A673 (cell line): ENCODE measurements around the gene ENGASE. TPM values are rescaled to one million over a fixed set of nuclear protein-coding genes. Genes with fewer than 3 reads are reported as not detected.

ENCODE experiments used
- BruUV-seq: library from RNA; stranded (reverse); fragments of 400-500 nt; replicated peaks from 2 replicates; lab custom pipeline; 2021; lab: Mats Ljungman, UMichigan
- CTCF ChIA-PET: fragments of 300-600 bp; sonication (Branson Sonifier 250); formaldehyde crosslinking; loops from one replicate; lab custom pipeline; 2022; ENCODE audit warnings: antibody characterized with exemption; lab: Charles Lee
- POLR2A ChIA-PET: fragments of 300-600 bp; sonication (Branson Sonifier 250); formaldehyde crosslinking; loops from one replicate; lab custom pipeline; 2022; ENCODE audit warnings: antibody characterized with exemption; ENCODE audit not compliant: low non-redundant PET; lab: Charles Lee
- DNase-seq: peaks from one replicate; pipeline ENCODE4 v3.0.0-alpha.2; 2015; ENCODE audit warnings: low spot score
- H3K27ac ChIP-seq: fragments of 200-600 bp; sonication (generic); 2 replicates; pipeline ENCODE4 v1.5.1; 2016; ENCODE audit warnings: mixed run types, low read depth, mild to moderate bottlenecking, mixed read lengths, antibody characterized with exemption, low read length; ENCODE audit not compliant: poor library complexity, severe bottlenecking
- H3K27me3 ChIP-seq: fragments of 200-600 bp; sonication (generic); replicated peaks from 2 replicates; pipeline ENCODE4 v1.6.1; 2017; ENCODE audit warnings: mixed run types, low read depth, mild to moderate bottlenecking, mixed read lengths, antibody characterized with exemption, low read length; ENCODE audit not compliant: insufficient read depth, poor library complexity
- H3K36me3 ChIP-seq: fragments of 200-600 bp; sonication (generic); 2 replicates; pipeline ENCODE4 v1.6.1; 2016; ENCODE audit warnings: mixed run types, mild to moderate bottlenecking, mixed read lengths, antibody characterized with exemption, low read length; ENCODE audit not compliant: insufficient read depth, poor library complexity, severe bottlenecking
- H3K4me1 ChIP-seq: fragments of 200-600 bp; sonication (generic); 2 replicates; pipeline ENCODE4 v1.6.1; 2017; ENCODE audit warnings: mixed run types, mild to moderate bottlenecking, mixed read lengths, antibody characterized with exemption, low read length; ENCODE audit not compliant: insufficient read depth, poor library complexity, severe bottlenecking
- H3K4me3 ChIP-seq: fragments of 200-600 bp; sonication (generic); 2 replicates; pipeline ENCODE4 v1.5.1; 2016; ENCODE audit warnings: low read depth, mixed run types, mild to moderate bottlenecking, mixed read lengths, low read length; ENCODE audit not compliant: poor library complexity, severe bottlenecking
- H3K9me3 ChIP-seq: fragments of 200-600 bp; sonication (generic); 2 replicates; pipeline ENCODE4 v1.6.1; 2016; ENCODE audit warnings: mixed run types, low read depth, mild to moderate bottlenecking, mixed read lengths, antibody characterized with exemption, low read length; ENCODE audit not compliant: poor library complexity, severe bottlenecking
- CTCF ChIP-seq: fragments of 300-800, 200-600 bp; sonication (generic); conservative IDR thresholded peaks from 2 replicates; pipeline ENCODE4 v1.5.1; 2017; ENCODE audit warnings: low read depth, mild to moderate bottlenecking, antibody characterized with exemption, low read length, moderate library complexity, mixed read lengths
- EZH2 ChIP-seq: fragments of 200-600 bp; sonication (generic); IDR thresholded peaks from 2 replicates; pipeline ENCODE4 v1.6.1; 2017; ENCODE audit warnings: borderline replicate concordance, low read depth, mild to moderate bottlenecking, mixed read lengths, antibody characterized with exemption, low read length; ENCODE audit not compliant: poor library complexity, severe bottlenecking
- intact Hi-C: fragments of 100-400 bp; cut with micrococcal nuclease; formaldehyde crosslinking; loops from one replicate; pipeline ENCODE4 v1.10.0; 2022; ENCODE audit not compliant: unreplicated experiment
- total RNA-seq: library from RNA; stranded (reverse); gene quantifications from 2 replicates; pipeline ENCODE4 v1.2.3, GENCODE V29; 2021

The ENGASE gene
- total RNA-seq, 1 experiment from 2014 or later = 24.4 TPM

GRCh38 chr17:79039886-79040285 lies 34.7 kb upstream of the ENGASE start:
- DNase-seq = no peak
- Histone ChIP-seq H3K27me3 (no peaks in the 10 kb centered on the region), H3K4me3 (no peak overlapping the region), H3K4me1 (peaks cover 4% of the 10 kb centered on the region), H3K9me3 (no peaks in the 10 kb centered on the region), H3K36me3 (no peaks in the 10 kb centered on the region), H3K27ac (no peak overlapping the region)
- BruUV-seq = no TSS peak
- TF ChIP-seq EZH2 = no peak
- no peak for TF ChIP-seq CTCF
- intact Hi-C loops = no loop called here
- CTCF ChIA-PET = interaction anchor here (0.7 kb wide), 1 partner anchor 20 kb away, joined by 3 read pairs; no protein-coding TSS in a partner anchor
- POLR2A ChIA-PET = no interaction called here

GRCh38 chr17:79041041-79041570 lies 33.5 kb upstream of the ENGASE start:
- Histone ChIP-seq H3K27me3 (no peaks in the 10 kb centered on the region), H3K9me3 (no peaks in the 10 kb centered on the region), H3K4me1 (peaks cover 6% of the 10 kb centered on the region), H3K4me3 (no peak overlapping the region), H3K27ac (no peak overlapping the region), H3K36me3 (no peaks in the 10 kb centered on the region)
- BruUV-seq = no TSS peak
- intact Hi-C loops = no loop called here
- CTCF ChIA-PET = interaction anchor here (0.6 kb wide), 2 partner anchors 9 to 681 kb away, joined by 3 to 7 read pairs; no protein-coding TSS in a partner anchor
- POLR2A ChIA-PET = no interaction called here
- DNase-seq = no peak
- TF ChIP-seq CTCF (no peak), EZH2 (no peak)

GRCh38 chr17:79041723-79042420 lies 32.8 kb upstream of the ENGASE start:
- no peaks in the 10 kb centered on the region for H3K27me3 ChIP-seq
- CTCF ChIA-PET = interaction anchor here (0.5 to 1.1 kb wide), 3 partner anchors 20 to 33 kb away, joined by 3 to 10 read pairs (median 6); partner anchors contain the start of gene ENGASE
- BruUV-seq = no TSS peak
- H3K9me3 ChIP-seq = no peaks in the 10 kb centered on the region
- H3K36me3 ChIP-seq = no peaks in the 10 kb centered on the region
- POLR2A ChIA-PET = no interaction called here
- TF ChIP-seq CTCF = no peak
- no peak for TF ChIP-seq EZH2
- peaks cover 14% of the 10 kb centered on the region for H3K4me1 ChIP-seq
- no peak overlapping the region for H3K4me3 ChIP-seq
- intact Hi-C loops = loop anchor here (1.0 kb wide), 1 partner anchor 23 kb away; no protein-coding TSS in a partner anchor
- DNase-seq = no peak
- H3K27ac ChIP-seq = no peak overlapping the region
